ENCODE measurements around the gene NOXA1. TPM values are rescaled to one million over a fixed set of nuclear protein-coding genes. Genes with fewer than 3 reads are reported as not detected.
A peak's percentile ranks its signal among the peaks of the same experiment; 100 is the strongest.

The NOXA1 gene
- total RNA-seq, 1 donor from 2014 or later: 6.9 TPM

- Histone ChIP-seq H3K4me3 (peak overlapping the region; percentile 64), H3K4me1 (peaks cover 21% of the 10 kb centered on the region), H3K9me3 (no peaks in the 10 kb centered on the region), H3K27ac (peak overlapping the region; percentile 69), H3K27me3 (ENCODE audit: low read depth) (no peaks in the 10 kb centered on the region), H3K36me3 (no peaks in the 10 kb centered on the region)
- intact Hi-C loops (cut with DNase I): no loop called here
- ATAC-seq: peak; percentile 0 to 3
- TF ChIP-seq CTCF (IDR thresholded peaks at IDR 0.05): no peak
- no peak for DNase-seq
These were observed 36.6 kb downstream of the NOXA1 start for GRCh38 chr9:137459601-137460362.

GRCh38 chr9:137460363-137461315, 37.4 kb downstream of the NOXA1 start:
- no peak overlapping the region for H3K27ac ChIP-seq
- H3K4me1 ChIP-seq: peaks cover 16% of the 10 kb centered on the region
- H3K27me3 ChIP-seq (ENCODE audit: low read depth): no peaks in the 10 kb centered on the region
- ATAC-seq: no peak
- no peak for DNase-seq
- no peaks in the 10 kb centered on the region for H3K36me3 ChIP-seq
- intact Hi-C loops (cut with DNase I): no loop called here
- no peak for TF ChIP-seq CTCF (IDR thresholded peaks at IDR 0.05)
- H3K4me3 ChIP-seq: no peak overlapping the region
- H3K9me3 ChIP-seq: no peaks in the 10 kb centered on the region

DNA sequence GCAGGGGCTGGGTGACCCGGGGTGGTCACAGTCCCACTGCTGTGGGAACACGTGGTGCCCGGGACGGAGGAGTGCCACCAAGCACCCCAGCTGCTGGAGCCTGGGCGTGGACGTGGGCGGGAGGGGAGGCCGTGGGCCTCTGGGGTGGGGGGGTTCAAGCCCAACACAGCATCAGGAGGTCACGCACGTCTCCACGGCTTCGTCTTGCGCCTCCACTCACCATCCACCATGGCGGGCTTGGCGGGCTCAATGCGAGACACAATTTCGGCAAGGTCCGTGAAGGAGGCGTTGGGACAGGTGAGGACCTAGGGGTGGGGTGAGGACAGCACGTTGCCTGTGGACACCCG, 38.1 kb downstream of the NOXA1 start:
- Histone ChIP-seq H3K36me3 (no peaks in the 10 kb centered on the region), H3K4me1 (peaks cover 16% of the 10 kb centered on the region), H3K4me3 (no peak overlapping the region), H3K9me3 (no peaks in the 10 kb centered on the region), H3K27ac (no peak overlapping the region), H3K27me3 (ENCODE audit: low read depth) (no peaks in the 10 kb centered on the region)
- intact Hi-C loops (cut with DNase I): no loop called here
- TF ChIP-seq CTCF (IDR thresholded peaks at IDR 0.05): no peak
- no peak for ATAC-seq
- no peak for DNase-seq

- H3K36me3 ChIP-seq: no peaks in the 10 kb centered on the region
- no peaks in the 10 kb centered on the region for H3K9me3 ChIP-seq
- peak; percentile 2 to 10 for ATAC-seq
- H3K27me3 ChIP-seq (ENCODE audit: low read depth): no peaks in the 10 kb centered on the region
- TF ChIP-seq CTCF (IDR thresholded peaks at IDR 0.05): no peak
- peak; percentile 78 for DNase-seq
- H3K4me1 ChIP-seq: peaks cover 16% of the 10 kb centered on the region
- H3K4me3 ChIP-seq: no peak overlapping the region
- intact Hi-C loops (cut with DNase I): no loop called here
- no peak overlapping the region for H3K27ac ChIP-seq
These were observed 38.6 kb downstream of the NOXA1 start for GRCh38 chr9:137461663-137462395.

DNA sequence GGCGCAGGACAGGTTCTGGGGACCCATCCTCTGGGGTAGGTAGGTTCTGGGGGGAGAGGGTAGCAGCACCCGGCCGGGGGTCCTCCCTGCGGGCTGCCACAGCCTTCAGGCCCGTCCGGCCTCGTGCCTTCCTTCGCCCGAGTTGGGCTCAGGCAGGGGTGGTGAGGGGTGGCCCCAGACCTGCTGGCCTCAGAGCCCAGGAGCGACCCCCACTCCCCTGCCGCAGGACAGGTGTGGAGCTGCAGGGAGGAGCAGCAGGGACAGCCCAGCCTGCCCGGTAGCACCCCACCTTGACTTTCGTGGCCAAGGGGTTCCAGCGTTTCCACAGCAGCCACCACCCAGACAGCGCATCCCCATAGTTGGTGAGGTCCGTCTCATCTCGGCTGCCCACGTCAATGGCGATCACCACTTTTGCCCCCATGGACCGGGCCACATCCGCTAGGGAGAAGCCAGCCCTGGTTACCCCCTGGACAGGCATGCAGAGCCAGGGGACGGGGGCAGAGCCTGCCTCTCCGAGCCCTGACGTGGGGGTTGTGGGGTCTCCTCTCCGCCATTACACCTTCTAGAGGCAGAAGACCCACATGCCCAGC, 39.3 kb downstream of the NOXA1 start:
- Histone ChIP-seq H3K4me1 (peaks cover 16% of the 10 kb centered on the region), H3K9me3 (no peaks in the 10 kb centered on the region), H3K27me3 (ENCODE audit: low read depth) (no peaks in the 10 kb centered on the region), H3K4me3 (no peak overlapping the region), H3K36me3 (no peaks in the 10 kb centered on the region), H3K27ac (no peak overlapping the region)
- no peak for ATAC-seq
- no peak for DNase-seq
- no peak for TF ChIP-seq CTCF (IDR thresholded peaks at IDR 0.05)
- intact Hi-C loops (cut with DNase I): no loop called here
